HFF-Myc (cell line): Measurements from ENCODE around the gene ADCY9.

Source experiments
- DNase-seq: peaks from one replicate; pipeline ENCODE4 v3.0.0-alpha.2; 2011; ENCODE audit warnings: low read depth; ENCODE audit errors: extremely low read depth
- H3K4me3 ChIP-seq: replicated peaks from 2 replicates; pipeline ENCODE4 v1.5.1; 2011; ENCODE audit warnings: low read depth, mild to moderate bottlenecking, control low read depth, low read length
- CTCF ChIP-seq: IDR thresholded peaks from 2 replicates; pipeline ENCODE4 v1.5.1; 2012; ENCODE audit warnings: mild to moderate bottlenecking, low read depth, low read length, control low read depth; ENCODE audit errors: missing control alignments

ADCY9 gene

GRCh38 chr16:3971261-3971660 lies 145.0 kb downstream of the ADCY9 start:
- DNase-seq: no peak
- TF ChIP-seq CTCF: no peak
- no peak overlapping the region for H3K4me3 ChIP-seq

- TF ChIP-seq CTCF: no peak
- no peak overlapping the region for H3K4me3 ChIP-seq
- DNase-seq: no peak
Observed at GRCh38 chr16:3968551-3968950, 147.7 kb downstream of the ADCY9 start.

- TF ChIP-seq CTCF: no peak
- no peak for DNase-seq
- H3K4me3 ChIP-seq: no peak overlapping the region
Observed at GRCh38 chr16:3966681-3967080, 149.6 kb downstream of the ADCY9 start.

- no peak overlapping the region for H3K4me3 ChIP-seq
- DNase-seq: no peak
- TF ChIP-seq CTCF: no peak
Observed at GRCh38 chr16:3965781-3966582, 150.3 kb downstream of the ADCY9 start.

- no peak overlapping the region for H3K4me3 ChIP-seq
- TF ChIP-seq CTCF: no peak
- DNase-seq: no peak
Observed at GRCh38 chr16:3965306-3965705, 150.9 kb downstream of the ADCY9 start.

GRCh38 chr16:3964686-3965290 lies 151.5 kb downstream of the ADCY9 start:
- TF ChIP-seq CTCF: no peak
- no peak overlapping the region for H3K4me3 ChIP-seq
- no peak for DNase-seq
